HG02938 (cell line): ENCODE measurements around the gene ST3GAL4.

Experiments
- ATAC-seq: cut with Tn5 transposase; IDR thresholded peaks from one replicate; pipeline ENCODE4 v1.9.1; 2021; ENCODE audit warnings: mild to moderate bottlenecking, moderate library complexity; ENCODE audit not compliant: unreplicated experiment

The ST3GAL4 gene

GRCh38 chr11:126438272-126438671 lies 82.8 kb downstream of the ST3GAL4 start:
- ATAC-seq = no peak

- no peak for ATAC-seq
Observed at GRCh38 chr11:126438691-126439090, 83.2 kb downstream of the ST3GAL4 start.

DNA sequence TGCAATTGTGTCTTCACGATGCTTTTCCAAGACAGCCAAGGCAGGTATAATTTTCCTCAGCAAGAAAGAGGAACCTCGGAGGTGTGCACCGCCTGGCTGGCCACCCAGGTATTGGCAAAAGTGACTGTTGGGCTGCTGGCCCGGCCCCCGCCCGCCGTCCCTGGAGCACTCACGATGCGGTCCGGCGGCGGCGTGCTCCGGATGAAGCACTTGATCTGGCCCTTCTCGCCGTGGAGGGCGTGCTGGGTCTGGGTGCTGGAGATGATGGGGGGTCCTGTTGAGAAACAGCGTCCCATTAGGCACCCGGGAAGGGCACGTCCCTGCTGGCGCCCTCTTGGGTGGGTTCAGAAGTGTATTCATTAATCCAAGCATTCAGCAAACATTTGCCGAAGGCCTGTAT lies 84.8 kb downstream of the ST3GAL4 start:
- ATAC-seq = no peak

- ATAC-seq = peak; percentile 74
Observed at GRCh38 chr11:126440792-126441514, 85.5 kb downstream of the ST3GAL4 start.

- no peak for ATAC-seq
Observed at GRCh38 chr11:126443120-126443519, 87.6 kb downstream of the ST3GAL4 start.

- no peak for ATAC-seq
Observed at GRCh38 chr11:126444072-126444471, 88.6 kb downstream of the ST3GAL4 start.

- ATAC-seq = no peak
Observed at GRCh38 chr11:126446581-126446980, 91.1 kb downstream of the ST3GAL4 start.

DNA sequence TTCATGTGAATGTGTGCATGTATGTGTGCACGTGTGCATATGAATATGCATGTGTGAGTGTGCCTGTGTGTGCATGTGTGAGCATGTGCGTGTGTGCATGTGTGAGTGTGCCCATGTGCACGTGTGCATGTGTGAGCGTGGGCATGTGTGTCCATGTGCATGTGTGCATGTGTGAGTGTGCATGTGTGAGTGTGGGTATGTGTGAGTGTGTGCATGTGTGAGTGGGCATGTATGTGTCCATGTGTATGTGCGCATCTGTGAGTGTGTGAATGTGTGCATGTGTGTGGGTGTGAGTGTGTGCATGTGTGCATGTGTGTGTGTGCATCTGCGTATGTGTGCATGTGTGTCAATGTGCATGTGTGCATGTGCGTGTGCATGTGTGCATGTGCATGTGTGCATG lies 94.7 kb downstream of the ST3GAL4 start:
- no peak for ATAC-seq

- no peak for ATAC-seq
Observed at GRCh38 chr11:126450806-126451205, 95.3 kb downstream of the ST3GAL4 start.

DNA sequence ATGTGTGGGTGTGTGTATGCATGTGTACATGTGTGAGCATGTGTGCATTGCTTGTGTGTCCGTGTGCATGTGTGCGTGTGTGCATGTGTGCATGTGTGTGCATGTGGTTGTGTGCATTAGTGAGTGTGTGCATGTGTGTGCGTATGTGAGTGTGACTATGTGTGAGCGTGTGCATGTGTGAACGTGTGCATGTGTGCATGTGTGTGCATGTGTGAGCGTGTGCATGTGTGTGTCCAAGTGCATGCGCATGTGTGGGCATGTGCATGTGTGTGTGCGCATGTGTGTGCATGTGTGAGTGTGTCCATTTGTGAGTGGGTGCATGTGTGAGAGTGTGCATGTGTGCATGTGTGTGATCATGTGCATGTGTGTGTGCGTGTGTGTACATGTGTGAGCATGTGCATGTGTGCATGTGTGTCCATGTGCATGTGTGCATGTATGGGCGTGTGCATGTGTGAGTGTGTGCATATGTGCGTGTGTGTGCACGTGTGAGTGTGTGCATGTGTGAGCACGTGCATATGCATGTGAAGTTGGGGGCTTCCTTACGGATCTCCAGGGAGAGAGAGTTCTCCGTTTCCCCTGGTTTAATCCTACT lies 95.8 kb downstream of the ST3GAL4 start:
- ATAC-seq = no peak

- ATAC-seq = no peak
Observed at GRCh38 chr11:126452241-126453101, 97.0 kb downstream of the ST3GAL4 start.

- ATAC-seq = no peak
Observed at GRCh38 chr11:126456089-126456488, 100.6 kb downstream of the ST3GAL4 start.

DNA sequence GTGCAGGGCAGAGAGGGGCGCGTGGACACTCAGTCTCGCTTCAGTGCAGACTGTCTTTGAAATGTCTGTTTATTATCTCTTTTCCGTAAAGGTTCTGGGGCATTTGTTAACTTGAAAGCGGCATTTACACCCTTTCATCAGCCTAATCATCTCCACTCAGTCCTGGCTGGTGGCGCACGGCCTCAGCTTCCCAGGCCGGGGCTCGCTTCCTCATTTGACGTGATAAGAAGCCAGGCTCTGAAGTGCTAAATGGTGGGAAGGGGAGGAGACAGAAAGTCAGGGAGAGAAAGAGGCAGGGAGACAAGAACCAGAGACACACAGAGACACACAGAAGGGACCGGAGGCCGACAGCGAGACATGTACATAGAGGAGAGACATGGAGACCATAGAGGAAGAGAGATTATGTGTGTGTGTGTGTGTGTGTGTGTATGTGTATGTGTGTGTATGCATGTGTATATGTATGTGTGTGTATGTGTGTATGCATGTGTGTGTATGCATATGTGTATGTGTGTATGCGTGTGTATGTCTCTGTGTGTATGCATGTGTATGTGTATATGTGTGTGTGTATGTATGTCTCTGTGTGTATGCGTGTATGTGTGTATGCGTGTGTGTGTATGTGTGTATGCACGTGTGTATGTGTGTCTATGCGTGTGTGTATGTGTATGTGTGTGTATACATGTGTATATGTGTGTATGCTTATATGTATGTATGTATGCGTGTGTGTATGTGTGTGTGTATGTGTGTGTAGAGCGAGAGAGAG lies 101.5 kb downstream of the ST3GAL4 start:
- ATAC-seq = no peak

- ATAC-seq = no peak
Observed at GRCh38 chr11:126457817-126458216, 102.3 kb downstream of the ST3GAL4 start.

DNA sequence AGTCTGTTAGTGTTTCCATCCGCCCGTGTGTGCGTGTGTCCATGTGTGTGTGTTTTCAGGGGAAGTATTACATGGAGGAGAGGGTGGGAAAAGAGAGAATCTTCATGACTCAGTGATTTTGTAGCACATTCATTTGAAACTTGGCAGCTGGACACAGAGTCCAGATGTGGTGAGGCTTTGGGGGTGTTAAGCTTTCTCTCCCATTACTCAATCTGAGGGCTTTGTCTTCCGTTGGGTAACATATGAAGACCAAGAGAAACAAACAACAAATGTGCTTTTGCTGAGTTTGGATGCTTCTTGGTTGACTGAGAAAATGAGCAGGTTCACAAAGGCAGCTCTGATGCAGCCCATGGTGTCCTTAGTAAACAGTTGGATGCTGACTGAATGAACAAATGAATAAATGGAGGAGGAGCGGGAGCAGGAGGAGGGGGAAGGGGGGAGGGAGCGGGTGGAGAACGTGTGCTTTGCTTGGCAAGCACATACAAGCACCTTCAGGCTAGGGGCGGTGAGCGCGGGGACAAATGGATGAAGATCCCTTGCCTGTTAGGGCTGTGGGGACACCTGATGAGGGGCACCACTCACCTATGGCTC lies 104.3 kb downstream of the ST3GAL4 start:
- ATAC-seq = no peak

- no peak for ATAC-seq
Observed at GRCh38 chr11:126460417-126461095, 105.1 kb downstream of the ST3GAL4 start.

DNA sequence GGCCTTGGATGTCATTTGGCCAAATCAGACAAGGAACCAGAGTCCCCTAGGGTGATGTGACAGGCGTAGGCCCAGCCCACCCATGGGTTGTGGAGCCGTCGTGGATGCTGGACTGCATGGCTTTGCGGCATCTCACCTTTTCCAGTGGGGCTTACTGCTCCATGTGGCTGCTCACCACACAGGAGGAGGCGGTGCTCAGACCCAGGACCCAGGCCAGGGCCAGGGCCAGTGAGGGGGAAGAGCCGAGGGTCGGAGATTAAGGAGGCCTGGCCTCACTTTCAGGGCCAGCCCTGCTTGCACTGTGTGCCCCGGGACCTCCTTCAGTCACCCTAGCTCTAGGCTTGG lies 105.6 kb downstream of the ST3GAL4 start:
- no peak for ATAC-seq

- ATAC-seq = no peak
Observed at GRCh38 chr11:126461996-126462395, 106.5 kb downstream of the ST3GAL4 start.

DNA sequence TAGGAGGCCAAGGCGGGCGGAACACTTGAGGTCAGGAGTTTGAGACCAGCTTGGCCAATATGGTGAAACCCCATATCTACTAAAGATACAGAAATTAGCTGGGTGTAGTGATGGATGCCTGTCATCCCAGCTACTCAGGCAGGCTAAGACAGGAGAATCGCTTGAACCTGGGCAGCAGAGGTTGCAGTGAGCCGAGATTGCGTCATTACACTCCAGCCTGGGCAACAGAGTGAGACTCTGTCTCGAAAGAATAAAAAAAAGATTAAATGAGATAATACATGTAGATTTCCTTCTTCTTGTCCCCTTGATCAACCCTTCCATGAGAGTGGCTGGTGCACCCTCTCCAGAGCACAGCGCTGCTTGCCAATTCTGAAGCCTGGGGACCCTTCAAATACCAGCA lies 106.9 kb downstream of the ST3GAL4 start:
- ATAC-seq = no peak
